GM18499 (cell line): ENCODE data around the gene ELFN1.

Source experiments
- ATAC-seq: cut with Tn5 transposase; IDR thresholded peaks from one replicate; pipeline ENCODE4 v1.9.1; 2021; ENCODE audit warnings: moderate number of reproducible peaks; ENCODE audit not compliant: insufficient read depth, unreplicated experiment

Gene ELFN1

DNA sequence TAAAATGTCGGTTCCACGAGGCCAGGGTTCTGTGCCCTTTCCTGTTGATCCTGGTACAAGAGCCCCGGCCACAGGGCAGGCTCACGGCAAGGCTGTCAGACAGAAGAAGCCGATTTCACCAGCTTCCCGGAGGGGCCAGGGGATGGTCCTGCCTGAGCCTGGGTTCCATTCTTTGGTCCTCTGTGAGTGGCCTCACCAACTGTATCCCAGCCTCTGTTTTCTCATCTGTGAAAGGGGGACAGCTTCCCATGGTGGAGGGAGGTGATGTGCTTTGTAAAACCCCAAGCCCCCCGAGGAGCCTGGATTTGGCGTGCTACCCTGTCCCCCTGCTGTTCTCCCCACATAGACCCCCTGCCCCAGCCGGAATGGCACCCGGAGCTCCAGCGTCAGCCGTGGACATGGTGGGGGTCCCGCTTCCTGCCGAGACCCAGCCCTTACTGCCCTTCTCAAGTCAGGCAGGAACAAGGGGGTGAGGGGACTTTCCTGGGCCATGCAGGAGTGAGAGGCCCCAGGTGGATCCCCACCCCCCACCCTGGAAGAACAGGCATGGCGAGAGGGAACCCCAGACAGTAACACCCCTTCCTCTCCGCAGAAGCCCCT is 28.3 kb upstream of the ELFN1 start:
- ATAC-seq, result no peak

GRCh38 chr7:1642291-1642731 is 27.8 kb upstream of the ELFN1 start:
- no peak for ATAC-seq

- no peak for ATAC-seq
Measured at GRCh38 chr7:1643270-1644092, 26.6 kb upstream of the ELFN1 start.

DNA sequence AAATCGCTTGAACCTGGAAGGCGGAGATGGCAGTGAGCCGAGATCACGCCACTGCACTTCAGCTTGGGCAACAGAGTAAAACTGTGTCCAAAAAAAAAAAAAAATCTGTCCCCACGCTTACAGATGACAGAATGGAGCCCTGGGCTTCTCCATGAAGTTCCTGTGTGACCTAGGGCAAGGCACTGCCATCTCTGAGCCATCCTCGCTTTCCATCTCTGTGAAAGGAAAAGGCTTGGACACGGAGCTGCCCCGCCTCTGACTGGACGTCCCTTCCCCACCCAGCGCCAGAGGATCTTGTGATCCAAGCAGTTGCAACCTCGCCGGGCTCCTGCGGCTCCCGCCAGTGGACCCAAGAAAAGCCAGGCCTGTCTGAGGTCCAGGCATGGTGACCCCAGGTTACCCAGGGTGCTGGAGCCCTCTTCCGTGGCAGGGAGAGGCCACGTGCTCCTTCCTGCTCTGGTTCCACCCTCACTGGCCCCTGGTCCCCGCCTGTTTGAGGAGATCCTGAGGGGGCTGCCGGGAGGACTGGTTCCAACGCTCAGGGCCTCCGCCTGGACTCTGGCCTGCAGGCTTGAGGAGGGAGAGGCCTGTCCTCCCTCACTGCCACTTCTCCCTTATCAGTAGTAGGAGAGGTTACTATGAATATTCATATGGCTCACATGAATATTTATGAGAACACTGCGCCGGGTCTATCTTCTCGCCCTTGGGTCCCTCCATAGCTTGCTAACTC is 25.6 kb upstream of the ELFN1 start:
- ATAC-seq, result no peak

DNA sequence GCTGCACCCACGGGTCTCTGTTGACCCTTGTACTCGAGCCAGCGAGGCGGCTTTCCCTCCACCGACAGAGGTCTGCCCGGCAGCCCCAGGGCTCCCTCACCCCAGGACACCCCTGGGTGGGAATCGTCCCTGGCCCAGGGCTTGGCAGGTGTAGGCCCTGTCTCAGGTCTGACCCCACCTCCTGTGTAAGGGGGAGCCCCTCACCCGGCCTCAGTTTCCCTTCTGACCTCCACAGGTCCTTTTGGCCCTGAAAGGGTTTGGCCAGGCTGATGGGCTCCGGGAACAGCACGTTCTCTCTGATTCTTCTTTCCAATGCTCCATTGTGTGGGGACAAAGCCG is 25.0 kb upstream of the ELFN1 start:
- no peak for ATAC-seq

DNA sequence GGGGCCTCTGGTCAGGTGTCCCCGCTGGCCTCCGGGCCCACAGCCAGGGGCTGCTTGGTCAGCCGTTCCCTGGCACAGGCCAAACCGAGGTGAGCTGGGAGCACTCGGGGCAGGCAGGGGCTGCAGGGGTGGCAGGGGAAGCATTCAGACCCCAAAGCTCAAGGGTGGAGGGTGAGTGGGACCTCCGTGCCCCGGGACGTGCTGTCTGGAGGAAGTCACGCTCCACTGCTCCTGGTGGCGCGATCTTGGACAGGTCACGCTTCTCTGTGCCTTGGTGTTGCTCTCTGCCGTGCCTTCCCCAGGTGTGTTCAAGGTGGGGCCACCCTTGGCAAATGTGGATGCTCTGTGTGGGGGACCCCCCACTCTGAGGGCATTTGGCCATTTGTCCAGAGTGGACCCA is 24.6 kb upstream of the ELFN1 start:
- ATAC-seq, result no peak

- ATAC-seq, result no peak
Measured at GRCh38 chr7:1646391-1646790, 23.7 kb upstream of the ELFN1 start.

DNA sequence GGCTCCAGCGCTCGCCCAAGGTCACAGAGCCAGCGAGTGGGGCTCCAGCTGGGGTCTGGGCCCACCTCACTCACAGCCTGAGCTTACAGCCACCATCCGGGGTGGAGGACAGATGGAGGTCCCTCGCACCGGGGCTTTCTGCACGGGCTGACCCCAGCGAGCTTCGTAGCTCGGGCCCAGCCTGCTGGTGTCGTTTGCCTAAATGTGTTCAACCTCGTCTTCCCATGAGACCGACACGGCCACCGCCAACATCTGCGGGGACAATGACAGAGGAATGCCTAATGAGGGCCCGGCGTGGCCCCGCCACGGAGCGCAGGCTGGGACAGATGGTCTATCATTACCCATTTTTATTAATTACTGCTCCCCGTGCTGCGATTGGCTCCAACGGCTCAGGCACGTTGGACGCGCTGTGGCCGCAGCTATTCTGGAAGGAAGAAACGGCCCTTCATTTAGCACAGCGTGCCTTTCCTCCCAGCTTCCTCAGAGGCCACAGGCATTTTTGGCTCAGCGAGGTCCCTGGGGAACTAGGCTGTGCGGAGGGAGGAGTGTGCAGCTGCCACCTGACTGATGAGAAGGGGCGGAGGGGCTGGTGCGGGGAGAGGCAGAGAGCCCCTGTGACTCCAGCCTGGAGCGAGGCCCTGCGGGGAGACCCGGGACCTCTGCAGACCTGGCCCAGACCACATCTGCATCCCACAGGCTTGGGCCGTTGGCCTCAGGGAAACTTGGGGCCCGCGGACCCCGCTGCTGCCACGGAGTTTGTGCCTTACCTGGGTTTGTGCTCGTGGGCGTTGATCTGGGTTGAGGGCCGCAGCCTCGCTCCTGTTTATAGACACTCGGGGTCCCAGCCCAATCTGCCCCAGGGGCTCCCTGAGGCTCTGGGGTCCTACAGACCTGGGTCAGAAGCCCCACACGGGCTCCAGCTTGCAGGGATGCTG is 22.9 kb upstream of the ELFN1 start:
- no peak for ATAC-seq

GRCh38 chr7:1647961-1648672 is 22.0 kb upstream of the ELFN1 start:
- no peak for ATAC-seq

GRCh38 chr7:1649751-1650326 is 20.2 kb upstream of the ELFN1 start:
- ATAC-seq, result no peak

GRCh38 chr7:1650363-1651030 is 19.6 kb upstream of the ELFN1 start:
- ATAC-seq, result no peak

- no peak for ATAC-seq
Measured at GRCh38 chr7:1651031-1651446, 19.0 kb upstream of the ELFN1 start.

GRCh38 chr7:1651891-1652290 is 18.2 kb upstream of the ELFN1 start:
- no peak for ATAC-seq

DNA sequence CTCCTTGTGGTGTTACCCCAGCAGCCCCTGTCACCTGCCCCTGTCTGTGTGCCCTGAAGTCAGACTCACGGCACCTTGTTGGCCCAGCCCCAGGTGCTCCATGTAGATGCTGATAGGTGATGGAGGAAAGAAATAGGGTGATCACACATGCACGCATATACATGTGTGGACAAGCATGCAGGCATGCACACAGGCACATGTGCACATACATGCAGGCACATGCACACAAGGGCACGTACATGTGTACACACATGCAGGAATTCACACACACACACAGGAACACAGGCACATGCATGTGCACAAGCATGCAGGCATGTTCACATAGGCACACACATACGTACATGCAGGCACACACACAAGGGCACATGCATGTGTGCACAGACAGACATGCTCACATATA is 16.6 kb upstream of the ELFN1 start:
- no peak for ATAC-seq

DNA sequence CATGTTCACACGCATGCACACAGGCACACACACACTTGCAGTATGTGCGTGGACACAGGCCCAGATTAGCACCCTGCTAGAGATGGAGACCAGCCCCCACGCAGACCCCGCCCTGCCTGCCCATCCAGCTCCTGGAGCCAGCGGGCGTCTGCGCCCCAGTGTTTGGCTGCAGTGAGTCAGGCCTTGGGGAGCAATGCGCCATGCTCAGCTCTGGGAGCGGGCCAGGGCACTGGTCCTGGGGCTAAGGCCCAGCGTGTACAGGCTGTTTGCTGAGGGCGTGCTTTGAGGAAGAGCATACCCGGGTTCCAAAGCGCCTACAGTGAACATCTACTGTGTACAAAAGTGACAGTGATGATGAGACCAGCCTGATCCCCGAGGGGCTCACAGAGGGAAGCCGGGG is 16.0 kb upstream of the ELFN1 start:
- no peak for ATAC-seq

DNA sequence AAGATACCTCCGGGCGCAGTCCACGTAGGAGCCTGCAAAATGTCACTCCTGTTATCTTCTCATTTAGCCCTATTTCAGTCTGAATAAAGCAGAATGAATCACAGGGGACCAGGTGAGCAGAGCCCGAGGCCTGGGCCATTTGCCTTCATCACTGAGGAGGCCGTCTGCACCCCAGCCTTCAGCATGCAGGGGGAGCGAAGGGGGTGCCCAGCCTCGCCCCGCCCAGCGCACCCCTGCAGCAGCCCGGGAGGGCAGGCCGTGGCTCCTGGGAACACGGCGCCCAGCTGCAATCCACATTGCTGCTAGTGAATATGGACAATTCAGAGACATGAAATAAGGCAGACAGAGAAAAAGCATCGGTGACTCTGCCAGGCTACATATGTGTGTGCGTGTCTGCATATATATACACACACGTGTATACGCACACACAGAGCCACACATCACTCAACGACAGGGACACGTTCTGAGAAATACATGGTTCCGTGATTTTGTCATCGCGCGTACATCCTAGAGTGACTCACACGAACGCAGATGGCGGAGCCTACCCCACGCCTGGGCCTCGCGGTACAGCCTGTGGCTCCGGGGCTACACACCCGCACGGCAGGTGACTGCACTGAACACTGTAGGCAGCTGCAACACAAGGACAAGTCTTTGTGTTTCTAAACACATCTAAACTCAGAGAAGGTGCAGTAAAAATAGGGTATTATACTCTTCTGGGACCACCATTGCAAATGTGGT is 15.2 kb upstream of the ELFN1 start:
- no peak for ATAC-seq

- no peak for ATAC-seq
Measured at GRCh38 chr7:1659696-1660095, 10.4 kb upstream of the ELFN1 start.

GRCh38 chr7:1661461-1661860 is 8.6 kb upstream of the ELFN1 start:
- ATAC-seq, result no peak
